ENCODE results near the gene GPATCH4.
"Not testable (repeated sequence)": the region's sequence is repeated elsewhere in the genome, so short reads cannot be mapped to it uniquely, and the experiment has no call there.

GPATCH4 gene

GRCh38 chr1:156554971-156555370 is 46.3 kb downstream of the GPATCH4 start:
- peaks cover 64% of the 10 kb centered on the region for H3K36me3 ChIP-seq
- no peak overlapping the region for H3K27ac ChIP-seq

GRCh38 chr1:156553860-156554485 is 47.3 kb downstream of the GPATCH4 start:
- no peak overlapping the region for H3K4me3 ChIP-seq (ENCODE audit: low read depth, low read length)
- no peak for DNase-seq
- no peak for TF ChIP-seq CTCF (IDR thresholded peaks at IDR 0.05; ENCODE audit: low read depth, low read length)

More at GRCh38 chr1:156554971-156555370, 46.3 kb downstream of the GPATCH4 start:
- TF ChIP-seq CTCF (IDR thresholded peaks at IDR 0.05; ENCODE audit: low read depth, low read length), result no peak
- Histone ChIP-seq H3K4me3 (ENCODE audit: low read depth, low read length) (no peak overlapping the region), H3K9me3 (ENCODE audit: severe bottlenecking) (no peaks in the 10 kb centered on the region), H3K27me3 (ENCODE audit: insufficient read depth, low read depth, severe bottlenecking) (no peaks in the 10 kb centered on the region)
- no peak for DNase-seq

GRCh38 chr1:156552937-156553336 is 48.3 kb downstream of the GPATCH4 start:
- DNase-seq; H3K9me3 ChIP-seq (ENCODE audit: severe bottlenecking); H3K4me3 ChIP-seq (ENCODE audit: low read depth, low read length); H3K27me3 ChIP-seq (ENCODE audit: insufficient read depth, low read depth, severe bottlenecking); H3K27ac ChIP-seq: not testable (repeated sequence)
- H3K36me3 ChIP-seq, result peaks cover 71% of the 10 kb centered on the region

More at GRCh38 chr1:156553860-156554485, 47.3 kb downstream of the GPATCH4 start:
- peaks cover 61% of the 10 kb centered on the region for H3K36me3 ChIP-seq
- no peak overlapping the region for H3K27ac ChIP-seq
- H3K9me3 ChIP-seq (ENCODE audit: severe bottlenecking), result no peaks in the 10 kb centered on the region
- H3K27me3 ChIP-seq (ENCODE audit: insufficient read depth, low read depth, severe bottlenecking), result no peaks in the 10 kb centered on the region

- H3K9me3 ChIP-seq (ENCODE audit: severe bottlenecking), result no peaks in the 10 kb centered on the region
- H3K27me3 ChIP-seq (ENCODE audit: insufficient read depth, low read depth, severe bottlenecking), result no peaks in the 10 kb centered on the region
- no peak overlapping the region for H3K27ac ChIP-seq
- TF ChIP-seq CTCF (IDR thresholded peaks at IDR 0.05; ENCODE audit: low read depth, low read length), result no peak
- no peak for DNase-seq
- no peak overlapping the region for H3K4me3 ChIP-seq (ENCODE audit: low read depth, low read length)
- H3K36me3 ChIP-seq, result peaks cover 76% of the 10 kb centered on the region
Measured at GRCh38 chr1:156552518-156552917, 48.8 kb downstream of the GPATCH4 start.

- peaks cover 82% of the 10 kb centered on the region for H3K36me3 ChIP-seq
- no peak for TF ChIP-seq CTCF (IDR thresholded peaks at IDR 0.05; ENCODE audit: low read depth, low read length)
- H3K27ac ChIP-seq, result no peak overlapping the region
- H3K27me3 ChIP-seq (ENCODE audit: insufficient read depth, low read depth, severe bottlenecking), result no peaks in the 10 kb centered on the region
- no peaks in the 10 kb centered on the region for H3K9me3 ChIP-seq (ENCODE audit: severe bottlenecking)
- no peak for DNase-seq
- H3K4me3 ChIP-seq (ENCODE audit: low read depth, low read length), result no peak overlapping the region
Measured at GRCh38 chr1:156551869-156552268, 49.4 kb downstream of the GPATCH4 start.

- Histone ChIP-seq H3K27ac (no peak overlapping the region), H3K4me3 (ENCODE audit: low read depth, low read length) (no peak overlapping the region), H3K9me3 (ENCODE audit: severe bottlenecking) (no peaks in the 10 kb centered on the region), H3K27me3 (ENCODE audit: insufficient read depth, low read depth, severe bottlenecking) (no peaks in the 10 kb centered on the region), H3K36me3 (peaks cover 84% of the 10 kb centered on the region)
- no peak for TF ChIP-seq CTCF (IDR thresholded peaks at IDR 0.05; ENCODE audit: low read depth, low read length)
- no peak for DNase-seq
Measured at GRCh38 chr1:156551066-156551643, 50.1 kb downstream of the GPATCH4 start.

All from WERI-Rb-1 (cell line).